ENCODE results near the gene SLC12A7. TPM values are rescaled to one million over a fixed set of nuclear protein-coding genes. Genes with fewer than 3 reads are reported as not detected.
"Not testable (repeated sequence)": the region's sequence is repeated elsewhere in the genome, so short reads cannot be mapped to it uniquely, and the experiment has no call there.

SLC12A7 gene
- total and polyA plus RNA-seq, 4 experiments from 2014 or later = 11.7 to 32.9 (median 26.5) TPM

DNA sequence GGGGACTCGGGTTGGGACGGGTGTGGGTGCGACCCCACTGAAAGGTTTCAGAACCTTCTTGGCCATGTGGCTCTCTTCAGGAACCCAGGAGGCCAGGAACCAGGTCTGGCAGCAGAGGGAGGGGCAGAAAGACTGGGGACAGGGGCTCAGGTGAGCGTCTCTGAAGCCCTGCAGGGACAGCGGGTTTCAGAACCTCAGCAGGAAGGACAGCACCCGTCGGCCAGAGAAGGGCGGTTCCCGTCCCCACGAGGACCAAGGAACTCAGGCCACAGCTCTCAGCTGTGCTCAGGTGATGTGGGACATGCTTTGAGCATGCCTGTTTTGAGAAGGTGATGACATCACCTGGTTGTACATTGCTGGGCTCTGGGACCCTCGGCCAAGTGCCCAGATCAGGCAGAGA is 25.7 kb downstream of the SLC12A7 start:
- intact Hi-C loops (cut with micrococcal nuclease) = no loop called here
- no peaks in the 10 kb centered on the region for H3K4me1 ChIP-seq (ENCODE audit: insufficient read depth, low read length)
- no peaks in the 10 kb centered on the region for H3K27me3 ChIP-seq (ENCODE audit: insufficient read depth, low read length)
- Mint-ChIP-seq H3K9me3 (no peaks in the 10 kb centered on the region), H3K27ac (no peak overlapping the region), H3K4me3 (no peak overlapping the region), H3K27me3 (no peaks in the 10 kb centered on the region), H3K4me1 (no peaks in the 10 kb centered on the region), H3K36me3 (peaks cover 7 to 8% of the 10 kb centered on the region in 2 donors)
- DNase-seq = no peak
- no peak overlapping the region for H3K27ac ChIP-seq (ENCODE audit: low read depth, low read length)
- peaks cover 18% of the 10 kb centered on the region for H3K36me3 ChIP-seq (ENCODE audit: insufficient read depth, low read length)
- ChIA-PET CTCF (ENCODE audit: partially characterized antibody) (no interaction called here), POLR2A (ENCODE audit: partially characterized antibody) (no interaction called here)
- no peak overlapping the region for H3K4me3 ChIP-seq (ENCODE audit: low read length in 2 of 2)
- H3K9me3 ChIP-seq (ENCODE audit: control insufficient read depth in 1 of 2, low read length in 2 of 2) = no peaks in the 10 kb centered on the region

DNA sequence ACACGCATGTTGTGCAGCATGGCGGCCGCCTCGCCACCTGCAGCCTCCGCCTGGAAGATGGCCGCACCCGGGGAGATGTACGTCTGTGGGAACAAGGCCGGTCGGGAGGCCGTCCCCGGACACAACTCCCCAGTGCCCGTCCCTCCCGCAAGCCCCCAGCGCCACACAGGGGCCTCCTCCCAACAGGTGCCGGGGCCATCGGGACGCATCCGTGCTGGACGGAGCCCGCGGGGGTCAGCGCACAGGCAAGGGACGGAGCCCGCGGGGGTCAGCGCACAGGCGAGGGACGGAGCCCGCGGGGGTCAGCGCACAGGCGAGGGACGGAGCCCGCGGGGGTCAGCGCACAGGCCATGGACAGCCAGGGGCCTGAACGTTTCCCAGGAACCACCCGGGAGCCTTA is 26.5 kb downstream of the SLC12A7 start:
- Mint-ChIP-seq H3K36me3 (peaks cover 11 to 13% of the 10 kb centered on the region in 2 donors), H3K4me3 (no peak overlapping the region), H3K27me3 (no peaks in the 10 kb centered on the region), H3K27ac (no peak overlapping the region), H3K9me3 (no peaks in the 10 kb centered on the region), H3K4me1 (no peaks in the 10 kb centered on the region)
- ChIA-PET CTCF (ENCODE audit: partially characterized antibody) (no interaction called here), POLR2A (ENCODE audit: partially characterized antibody) (no interaction called here)
- Histone ChIP-seq H3K27ac (ENCODE audit: low read depth, low read length) (no peak overlapping the region), H3K27me3 (ENCODE audit: insufficient read depth, low read length) (no peaks in the 10 kb centered on the region), H3K9me3 (ENCODE audit: control insufficient read depth in 1 of 2, low read length in 2 of 2) (no peaks in the 10 kb centered on the region), H3K36me3 (ENCODE audit: insufficient read depth, low read length) (peaks cover 15% of the 10 kb centered on the region), H3K4me3 (ENCODE audit: low read length in 2 of 2) (no peak overlapping the region), H3K4me1 (ENCODE audit: insufficient read depth, low read length) (no peaks in the 10 kb centered on the region)
- intact Hi-C loops (cut with micrococcal nuclease) = no loop called here
- DNase-seq = no peak

DNA sequence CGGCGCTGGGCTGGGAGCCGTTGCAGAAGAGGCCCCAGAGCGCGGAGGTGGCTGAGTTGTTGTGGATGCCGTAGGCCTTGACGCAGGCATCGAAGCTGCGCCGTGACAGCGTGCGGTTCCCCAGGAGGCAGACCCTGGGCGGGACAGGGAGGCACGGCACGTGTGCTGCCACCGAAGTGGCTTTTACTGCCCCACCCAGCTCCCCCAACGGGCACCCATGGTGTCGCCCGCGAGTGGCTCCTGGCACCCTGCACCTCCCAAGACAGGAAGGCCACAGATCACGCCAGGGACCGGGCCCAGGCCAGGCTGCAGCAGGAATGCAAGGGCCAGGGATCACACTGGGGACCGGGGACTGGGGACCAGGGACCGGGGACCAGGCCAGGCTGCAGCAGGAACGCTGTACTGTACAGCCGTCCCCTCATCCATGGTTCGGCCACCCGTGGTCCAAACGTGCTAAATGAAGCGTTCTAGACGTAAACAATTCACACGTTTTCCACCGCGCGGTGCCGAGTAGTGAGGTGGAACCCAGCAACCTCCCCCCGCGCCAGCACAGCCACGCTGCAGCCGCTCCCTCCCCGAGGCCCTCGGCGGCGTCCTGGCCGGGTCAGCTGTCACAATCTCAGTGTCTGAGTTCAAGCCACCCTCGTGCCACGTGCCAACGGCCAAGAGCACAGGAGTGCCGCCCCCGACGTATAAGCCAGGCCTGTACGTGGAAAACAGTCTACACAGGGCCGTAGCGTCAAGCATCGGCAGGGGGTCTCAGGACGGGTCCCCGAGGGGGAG is 27.8 kb downstream of the SLC12A7 start:
- CTCF ChIA-PET (ENCODE audit: partially characterized antibody) = no interaction called here
- DNase-seq = no peak
- Histone ChIP-seq H3K27me3 (ENCODE audit: insufficient read depth, low read length) (no peaks in the 10 kb centered on the region), H3K27ac (ENCODE audit: low read depth, low read length) (no peak overlapping the region), H3K9me3 (ENCODE audit: control insufficient read depth in 1 of 2, low read length in 2 of 2) (no peaks in the 10 kb centered on the region), H3K4me1 (ENCODE audit: insufficient read depth, low read length) (no peaks in the 10 kb centered on the region), H3K36me3 (ENCODE audit: insufficient read depth, low read length) (peaks cover 15% of the 10 kb centered on the region), H3K4me3 (ENCODE audit: low read length in 2 of 2) (no peak overlapping the region)
- intact Hi-C loops (cut with micrococcal nuclease) = no loop called here
- Mint-ChIP-seq H3K36me3 (peaks cover 14% of the 10 kb centered on the region in 2 donors), H3K9me3 (peaks cover 0 to 2% (median 0%) of the 10 kb centered on the region in 8 donors), H3K27me3 (no peaks in the 10 kb centered on the region), H3K4me1 (no peaks in the 10 kb centered on the region), H3K4me3 (no peak overlapping the region), H3K27ac (no peak overlapping the region)
- POLR2A ChIA-PET (ENCODE audit: partially characterized antibody) = interaction anchor here (0.6 kb wide), 1 partner anchor 120 kb away, joined by 3 read pairs; no protein-coding TSS in a partner anchor

DNA sequence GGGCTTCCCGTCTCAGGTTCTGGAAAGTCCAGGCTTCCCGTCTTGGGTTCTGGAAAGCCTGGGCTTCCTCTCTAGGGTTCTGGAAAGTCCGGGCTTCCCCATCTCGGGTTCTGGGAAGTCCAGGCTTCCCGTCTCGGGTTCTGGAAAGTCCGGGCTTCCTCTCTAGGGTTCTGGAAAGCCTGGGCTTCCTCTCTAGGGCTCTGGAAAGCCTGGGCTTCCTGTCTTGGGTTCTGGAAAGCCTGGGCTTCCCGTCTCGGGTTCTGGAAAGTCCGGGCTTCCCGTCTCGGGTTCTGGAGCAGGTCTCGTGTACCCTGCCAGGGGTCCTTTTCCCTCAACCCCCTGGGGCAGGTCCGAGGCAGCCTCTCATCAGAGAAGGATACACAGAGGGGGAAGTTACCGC is 28.8 kb downstream of the SLC12A7 start:
- H3K36me3 ChIP-seq (ENCODE audit: insufficient read depth, low read length) = peaks cover 11% of the 10 kb centered on the region
- H3K4me3 Mint-ChIP-seq; H3K9me3 Mint-ChIP-seq; H3K4me1 ChIP-seq (ENCODE audit: insufficient read depth, low read length); H3K27ac ChIP-seq (ENCODE audit: low read depth, low read length); H3K27ac Mint-ChIP-seq; DNase-seq; intact Hi-C loops (cut with micrococcal nuclease); H3K27me3 Mint-ChIP-seq; CTCF ChIA-PET (ENCODE audit: partially characterized antibody); H3K9me3 ChIP-seq (ENCODE audit: control insufficient read depth in 1 of 2, low read length in 2 of 2); H3K27me3 ChIP-seq (ENCODE audit: insufficient read depth, low read length); POLR2A ChIA-PET (ENCODE audit: partially characterized antibody); H3K4me3 ChIP-seq (ENCODE audit: low read length in 2 of 2); H3K4me1 Mint-ChIP-seq: not testable (repeated sequence)
- H3K36me3 Mint-ChIP-seq = peaks cover 16 to 17% of the 10 kb centered on the region in 2 donors

DNA sequence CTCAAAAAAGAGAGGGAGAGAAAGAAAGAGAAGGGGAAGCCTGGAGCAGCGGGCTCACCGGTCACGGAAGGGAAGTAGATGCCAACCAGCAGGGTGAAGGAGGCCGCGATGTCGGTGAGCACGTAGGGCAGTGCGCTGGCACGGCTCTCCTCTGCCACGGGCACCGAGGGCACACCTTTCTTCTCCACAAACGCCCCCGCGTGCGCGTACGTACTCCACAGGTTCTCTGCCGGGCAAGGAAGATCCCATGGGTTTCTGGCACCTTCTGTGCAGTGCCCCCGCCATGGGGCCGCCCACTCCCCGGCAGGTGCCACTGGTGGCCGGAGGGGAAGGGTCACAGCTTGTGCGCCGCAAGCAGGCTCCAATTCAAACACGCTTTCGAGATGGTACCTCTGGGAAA is 30.3 kb downstream of the SLC12A7 start:
- POLR2A ChIA-PET (ENCODE audit: partially characterized antibody) = no interaction called here
- CTCF ChIA-PET (ENCODE audit: partially characterized antibody) = no interaction called here
- no peak overlapping the region for H3K4me3 ChIP-seq (ENCODE audit: low read length in 2 of 2)
- no peaks in the 10 kb centered on the region for H3K9me3 ChIP-seq (ENCODE audit: control insufficient read depth in 1 of 2, low read length in 2 of 2)
- H3K36me3 Mint-ChIP-seq = peaks cover 16 to 17% of the 10 kb centered on the region in 2 donors
- no peaks in the 10 kb centered on the region for H3K27me3 Mint-ChIP-seq
- H3K9me3 Mint-ChIP-seq = peaks cover 0 to 2% (median 0%) of the 10 kb centered on the region in 8 donors
- peak overlapping the region in 1 of 8 donors; percentile 58 for H3K4me3 Mint-ChIP-seq
- DNase-seq = no peak
- intact Hi-C loops (cut with micrococcal nuclease) = no loop called here
- no peak overlapping the region for H3K27ac ChIP-seq (ENCODE audit: low read depth, low read length)
- H3K27ac Mint-ChIP-seq = no peak overlapping the region
- no peaks in the 10 kb centered on the region for H3K27me3 ChIP-seq (ENCODE audit: insufficient read depth, low read length)
- peaks cover 9% of the 10 kb centered on the region for H3K36me3 ChIP-seq (ENCODE audit: insufficient read depth, low read length)
- H3K4me1 ChIP-seq (ENCODE audit: insufficient read depth, low read length) = no peaks in the 10 kb centered on the region
- H3K4me1 Mint-ChIP-seq = no peaks in the 10 kb centered on the region

DNA sequence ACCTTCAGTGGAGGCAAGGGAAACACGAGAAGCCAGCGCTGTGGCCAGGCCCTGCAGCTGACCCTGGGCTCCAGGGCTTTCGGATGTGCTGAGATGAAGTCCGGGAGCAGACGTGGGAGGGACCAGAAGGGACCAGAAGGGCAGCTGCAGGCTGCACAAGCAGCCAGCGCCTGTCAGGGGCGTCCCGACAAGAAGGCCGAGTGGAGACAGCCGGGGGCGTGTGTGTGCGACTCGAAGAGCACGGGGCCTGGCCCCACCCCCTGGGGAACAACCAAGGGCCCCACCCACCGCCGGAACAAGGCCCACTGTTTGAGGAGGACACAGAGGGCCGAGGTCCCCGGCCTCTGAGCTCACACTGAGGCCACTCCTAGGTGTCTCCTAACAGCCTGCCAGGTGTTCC is 31.4 kb downstream of the SLC12A7 start:
- H3K27ac Mint-ChIP-seq = peak overlapping the region in 1 of 7 donors; percentile 68
- CTCF ChIA-PET (ENCODE audit: partially characterized antibody) = no interaction called here
- H3K36me3 Mint-ChIP-seq = peaks cover 18 to 21% of the 10 kb centered on the region in 2 donors
- Histone ChIP-seq H3K9me3 (ENCODE audit: control insufficient read depth in 1 of 2, low read length in 2 of 2) (no peaks in the 10 kb centered on the region), H3K27me3 (ENCODE audit: insufficient read depth, low read length) (no peaks in the 10 kb centered on the region), H3K4me3 (ENCODE audit: low read length in 2 of 2) (no peak overlapping the region), H3K36me3 (ENCODE audit: insufficient read depth, low read length) (peaks cover 4% of the 10 kb centered on the region), H3K27ac (ENCODE audit: low read depth, low read length) (no peak overlapping the region), H3K4me1 (ENCODE audit: insufficient read depth, low read length) (no peaks in the 10 kb centered on the region)
- H3K27me3 Mint-ChIP-seq = no peaks in the 10 kb centered on the region
- no peak for DNase-seq
- peaks cover 0 to 2% (median 0%) of the 10 kb centered on the region in 4 donors for H3K4me1 Mint-ChIP-seq
- POLR2A ChIA-PET (ENCODE audit: partially characterized antibody) = no interaction called here
- H3K9me3 Mint-ChIP-seq = peaks cover 0 to 2% (median 0%) of the 10 kb centered on the region in 8 donors
- no peak overlapping the region for H3K4me3 Mint-ChIP-seq
- intact Hi-C loops (cut with micrococcal nuclease) = no loop called here

DNA sequence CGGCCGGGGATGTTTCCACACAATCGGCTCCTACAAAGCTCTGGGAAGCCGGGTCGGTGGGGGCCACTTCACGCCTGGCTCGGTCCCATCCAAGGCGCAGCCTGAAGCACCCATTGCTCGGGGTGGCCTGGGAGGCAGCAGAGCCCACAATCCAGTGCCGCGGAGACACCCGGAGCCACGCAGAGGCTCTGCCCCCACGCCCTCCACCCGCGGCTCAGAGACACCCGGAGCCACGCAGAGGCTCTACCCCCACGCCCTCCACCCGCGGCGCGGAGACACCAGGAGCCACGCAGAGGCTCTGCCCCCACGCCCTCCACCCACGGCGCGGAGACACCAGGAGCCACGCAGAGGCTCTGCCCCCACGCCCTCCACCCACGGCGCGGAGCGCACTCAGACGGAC is 31.9 kb downstream of the SLC12A7 start:
- Histone ChIP-seq H3K36me3 (ENCODE audit: insufficient read depth, low read length) (peaks cover 4% of the 10 kb centered on the region), H3K9me3 (ENCODE audit: control insufficient read depth in 1 of 2, low read length in 2 of 2) (no peaks in the 10 kb centered on the region), H3K4me1 (ENCODE audit: insufficient read depth, low read length) (no peaks in the 10 kb centered on the region), H3K4me3 (ENCODE audit: low read length in 2 of 2) (no peak overlapping the region), H3K27me3 (ENCODE audit: insufficient read depth, low read length) (no peaks in the 10 kb centered on the region), H3K27ac (ENCODE audit: low read depth, low read length) (no peak overlapping the region)
- POLR2A ChIA-PET (ENCODE audit: partially characterized antibody) = no interaction called here
- intact Hi-C loops (cut with micrococcal nuclease) = no loop called here
- H3K36me3 Mint-ChIP-seq = peaks cover 20 to 21% of the 10 kb centered on the region in 2 donors
- no peak overlapping the region for H3K4me3 Mint-ChIP-seq
- peaks cover 0 to 2% (median 0%) of the 10 kb centered on the region in 4 donors for H3K4me1 Mint-ChIP-seq
- H3K27ac Mint-ChIP-seq = no peak overlapping the region
- H3K27me3 Mint-ChIP-seq = no peaks in the 10 kb centered on the region
- DNase-seq = no peak
- peaks cover 0 to 2% (median 0%) of the 10 kb centered on the region in 8 donors for H3K9me3 Mint-ChIP-seq
- CTCF ChIA-PET (ENCODE audit: partially characterized antibody) = no interaction called here
